GM12873 (cell line): ENCODE measurements around the gene CKM.

Source experiments
- CTCF ChIP-seq: IDR thresholded peaks from 2 replicates; pipeline ENCODE4 v1.5.1; 2012; ENCODE audit warnings: low read depth, mild to moderate bottlenecking, moderate library complexity, low read length, control low read depth; ENCODE audit not compliant: insufficient read depth; ENCODE audit errors: missing control alignments

Gene CKM

GRCh38 chr19:45361608-45362007 is 38.9 kb upstream of the CKM start:
- no peak for TF ChIP-seq CTCF

- no peak for TF ChIP-seq CTCF
These were observed 35.6 kb upstream of the CKM start for GRCh38 chr19:45358213-45358792.

- no peak for TF ChIP-seq CTCF
These were observed 34.7 kb upstream of the CKM start for GRCh38 chr19:45357445-45357783.

- TF ChIP-seq CTCF = no peak
These were observed 34.2 kb upstream of the CKM start for GRCh38 chr19:45356760-45357444.

GRCh38 chr19:45355910-45356309 is 33.2 kb upstream of the CKM start:
- TF ChIP-seq CTCF = no peak

GRCh38 chr19:45355402-45355801 is 32.7 kb upstream of the CKM start:
- TF ChIP-seq CTCF = no peak

GRCh38 chr19:45354241-45354842 is 31.7 kb upstream of the CKM start:
- no peak for TF ChIP-seq CTCF
